H1 (cell line): Measurements from ENCODE around the gene CCDC116. TPM values are rescaled to one million over a fixed set of nuclear protein-coding genes. Genes with fewer than 3 reads are reported as not detected.
A peak's percentile ranks its signal among the peaks of the same experiment; 100 is the strongest.

Source experiments
- BRCA1 ChIP-seq: IDR thresholded peaks from 2 replicates; pipeline ENCODE4 v1.6.1; 2012; ENCODE audit warnings: low read depth, low read length, improper control_type of control experiment
- CBX5 ChIP-seq: fragments of 300-800, 300-1000 bp; sonication (generic); IDR thresholded peaks from 2 replicates; pipeline ENCODE4 v1.7.1; 2016; ENCODE audit warnings: antibody characterized with exemption, low read length, low read depth
- CHD7 ChIP-seq: fragments of 300-600 bp; sonication (generic); IDR thresholded peaks from 2 replicates; pipeline ENCODE4 v1.7.1; 2012; ENCODE audit warnings: low read length, moderate library complexity, mild to moderate bottlenecking, inconsistent platforms; ENCODE audit not compliant: insufficient replicate concordance
- CTBP2 ChIP-seq: IDR thresholded peaks from 2 replicates; pipeline ENCODE4 v1.7.0; 2011; ENCODE audit warnings: borderline replicate concordance, mild to moderate bottlenecking, moderate library complexity, mixed read lengths, low read length; ENCODE audit not compliant: insufficient read depth, insufficient read length
- JUN ChIP-seq: IDR thresholded peaks from 2 replicates; pipeline ENCODE4 v1.6.1; 2011; ENCODE audit warnings: low read depth, mild to moderate bottlenecking, improper control_type of control experiment, low read length
- POLR2AphosphoS5 ChIP-seq: IDR thresholded peaks from 2 replicates; pipeline ENCODE4 v1.6.1; 2011; ENCODE audit warnings: low read depth, low read length
- SIX5 ChIP-seq: IDR thresholded peaks from 2 replicates; pipeline ENCODE4 v1.6.1; 2011; ENCODE audit warnings: mild to moderate bottlenecking, low read depth, low read length
- SUZ12 ChIP-seq: fragments of 200-600 bp; sonication (generic); IDR thresholded peaks from 2 replicates; pipeline ENCODE4 v1.6.1; 2012; ENCODE audit warnings: mild to moderate bottlenecking, inconsistent platforms, low read length, moderate library complexity, mixed read lengths
- TCF12 ChIP-seq: IDR thresholded peaks from 2 replicates; pipeline ENCODE4 v1.6.1; 2011; ENCODE audit warnings: low read depth, mild to moderate bottlenecking, low read length
- ZNF274 ChIP-seq: IDR thresholded peaks from 2 replicates; pipeline ENCODE4 v1.7.0; 2012; ENCODE audit warnings: low read length, borderline replicate concordance; ENCODE audit errors: extremely low read depth
- polyA plus RNA-seq, 7 experiments: library from polyadenylated mRNA; depleted of rRNA in 3 of 7; stranded (reverse) in 5 of 7; unstranded in 2 of 7; fragments of >200 nt in 5 of 7; fragments of 200-250 nt in 2 of 7; gene quantifications; 1 replicate in 5 of 7; 2 replicates in 1 of 7; 4 replicates in 1 of 7; pipeline versions ENCODE4 v1.2.1 to v1.2.3, GENCODE V29; 2011 to 2013; ENCODE audit warnings: missing spikeins in 2 of 7, mixed read lengths in 2 of 7
- total RNA-seq: library from RNA; stranded (reverse); fragmentation: NEBNext Ultra II Directional; extraction: Animal tissue kit (Norgen Biotek cat#: 25700); gene quantifications from 2 replicates; pipeline ENCODE4 v1.2.1, GENCODE V29; 2021

Gene CCDC116
- total and polyA plus RNA-seq, 2 of the 8 experiments (the other 6 are each of a cell fraction or from before 2014, with no cell fraction given) = 0.08 TPM; not detected in 1

- no peak for TF ChIP-seq BRCA1
- no peak for TF ChIP-seq JUN
- TF ChIP-seq CTBP2 = no peak
- TF ChIP-seq SUZ12 = no peak
- no peak for TF ChIP-seq CBX5
- TF ChIP-seq ZNF274 = no peak
- TF ChIP-seq TCF12 = no peak
- TF ChIP-seq SIX5 = no peak
- TF ChIP-seq POLR2AphosphoS5 = peak; percentile 80
- TF ChIP-seq CHD7 = no peak
Observed at GRCh38 chr22:21629255-21630149, 3.1 kb upstream of the CCDC116 start, which contains the start of gene YDJC (continued).
